MM.1S (cell line): ENCODE results near the gene STOX2.

Source experiments
- CTCF ChIP-seq: fragments of 300-600 bp; sonication (generic); IDR thresholded peaks from 2 replicates; pipeline ENCODE4 v1.5.1; 2016; ENCODE audit warnings: antibody characterized with exemption, low read length, mixed read lengths
- EZH2 ChIP-seq: fragments of 300-600 bp; sonication (generic); optimal IDR thresholded peaks from 2 replicates; pipeline ENCODE3; 2017; ENCODE audit warnings: low read depth, mild to moderate bottlenecking, antibody characterized with exemption, low read length, mixed read lengths
- EZH2phosphoT487 ChIP-seq: fragments of 300-600 bp; sonication (generic); IDR thresholded peaks from 2 replicates; pipeline ENCODE4 v1.6.1; 2018; ENCODE audit warnings: antibody characterized with exemption, low read length

- TF ChIP-seq EZH2 (no peak), CTCF (no peak), EZH2phosphoT487 (no peak)
These were observed 117.7 kb downstream of the STOX2 start for GRCh38 chr4:184022679-184023383.
